T-helper 1 cell treated with Interleukin-12 subunit alpha and Interleukin-12 subunit beta and Interleukin-4 antibody, amounts not matched to agents 30 ng/mL and 1 ng/mL, for 36 hours (primary cell): ENCODE measurements around the gene TACSTD2. TPM values are rescaled to one million over a fixed set of nuclear protein-coding genes. Genes with fewer than 3 reads are reported as not detected.
"Not testable (repeated sequence)": the region's sequence is repeated elsewhere in the genome, so short reads cannot be mapped to it uniquely, and the experiment has no call there.

ENCODE experiments used
- intact Hi-C: fragments of 100-400 bp; cut with micrococcal nuclease; formaldehyde crosslinking; loops from one replicate; pipeline ENCODE4 v1.15.1; 2024
- total RNA-seq: library from RNA; stranded (reverse); gene quantifications from 2 replicates; pipeline ENCODE4 v1.2.3, GENCODE V29; 2022

Gene TACSTD2
- total RNA-seq, 1 donor from 2014 or later, result not detected

GRCh38 chr1:58588396-58588795, 11.3 kb upstream of the TACSTD2 start:
- intact Hi-C loops, result no loop called here

- intact Hi-C loops, result no loop called here
Observed at GRCh38 chr1:58587667-58588066, 10.6 kb upstream of the TACSTD2 start.

- intact Hi-C loops, result no loop called here
Observed at GRCh38 chr1:58586271-58586670, 9.2 kb upstream of the TACSTD2 start.

GRCh38 chr1:58585581-58586151, 8.6 kb upstream of the TACSTD2 start:
- intact Hi-C loops, result no loop called here

- intact Hi-C loops, result no loop called here
Observed at GRCh38 chr1:58585166-58585565, 8.1 kb upstream of the TACSTD2 start.

- intact Hi-C loops, result loop anchor here (1.0 kb wide), 1 partner anchor 11 kb away; no protein-coding TSS in a partner anchor
Observed at GRCh38 chr1:58584082-58584895, 7.2 kb upstream of the TACSTD2 start.

- intact Hi-C loops, result no loop called here
Observed at GRCh38 chr1:58583496-58583895, 6.4 kb upstream of the TACSTD2 start.

GRCh38 chr1:58582143-58582542, 5.1 kb upstream of the TACSTD2 start:
- intact Hi-C loops, result not testable (repeated sequence)

GRCh38 chr1:58581641-58582040, 4.6 kb upstream of the TACSTD2 start:
- intact Hi-C loops, result no loop called here

- intact Hi-C loops, result no loop called here
Observed at GRCh38 chr1:58580186-58580585, 3.1 kb upstream of the TACSTD2 start.

- intact Hi-C loops, result loop anchor here (10.0 kb wide), 2 partner anchors 717 to 1237 kb away; partner anchors contain the start of genes FGGY and HOOK1
Observed at GRCh38 chr1:58577654-58578030, 590 bp upstream of the TACSTD2 start.

- intact Hi-C loops, result loop anchor here (10.0 kb wide), 2 partner anchors 718 to 1238 kb away; partner anchors contain the start of genes FGGY and HOOK1
Observed at GRCh38 chr1:58576325-58576726, 726 bp downstream of the TACSTD2 start.

- intact Hi-C loops, result loop anchor here (10.0 kb wide), 2 partner anchors 719 to 1239 kb away; partner anchors contain the start of genes FGGY and HOOK1
Observed at GRCh38 chr1:58575551-58576324, 1.3 kb downstream of the TACSTD2 start.

GRCh38 chr1:58574816-58575215, 2.2 kb downstream of the TACSTD2 start:
- intact Hi-C loops, result loop anchor here (10.0 kb wide), 2 partner anchors 720 to 1240 kb away; partner anchors contain the start of genes FGGY and HOOK1

GRCh38 chr1:58573705-58574591, 3.1 kb downstream of the TACSTD2 start:
- intact Hi-C loops, result loop anchor here (1.0 to 10.0 kb wide), 7 partner anchors 10 to 1241 kb away; partner anchors contain the start of genes FGGY, HOOK1, MYSM1 and OMA1

GRCh38 chr1:58573138-58573537, 3.9 kb downstream of the TACSTD2 start:
- intact Hi-C loops, result loop anchor here (1.0 to 10.0 kb wide), 7 partner anchors 11 to 1242 kb away; partner anchors contain the start of genes FGGY, HOOK1, MYSM1 and OMA1

GRCh38 chr1:58572690-58573089, 4.4 kb downstream of the TACSTD2 start:
- intact Hi-C loops, result loop anchor here (1.0 to 10.0 kb wide), 7 partner anchors 12 to 1242 kb away; partner anchors contain the start of genes FGGY, HOOK1, MYSM1 and OMA1

GRCh38 chr1:58571616-58572015, 5.4 kb downstream of the TACSTD2 start:
- intact Hi-C loops, result loop anchor here (10.0 kb wide), 2 partner anchors 723 to 1243 kb away; partner anchors contain the start of genes FGGY and HOOK1

- intact Hi-C loops, result loop anchor here (10.0 kb wide), 2 partner anchors 724 to 1244 kb away; partner anchors contain the start of genes FGGY and HOOK1
Observed at GRCh38 chr1:58570817-58571216, 6.2 kb downstream of the TACSTD2 start.

GRCh38 chr1:58570094-58570493, 7.0 kb downstream of the TACSTD2 start:
- intact Hi-C loops, result loop anchor here (10.0 kb wide), 2 partner anchors 725 to 1245 kb away; partner anchors contain the start of genes FGGY and HOOK1
